ENCODE data around the gene FGD5.

- TF ChIP-seq, protein P1, sequence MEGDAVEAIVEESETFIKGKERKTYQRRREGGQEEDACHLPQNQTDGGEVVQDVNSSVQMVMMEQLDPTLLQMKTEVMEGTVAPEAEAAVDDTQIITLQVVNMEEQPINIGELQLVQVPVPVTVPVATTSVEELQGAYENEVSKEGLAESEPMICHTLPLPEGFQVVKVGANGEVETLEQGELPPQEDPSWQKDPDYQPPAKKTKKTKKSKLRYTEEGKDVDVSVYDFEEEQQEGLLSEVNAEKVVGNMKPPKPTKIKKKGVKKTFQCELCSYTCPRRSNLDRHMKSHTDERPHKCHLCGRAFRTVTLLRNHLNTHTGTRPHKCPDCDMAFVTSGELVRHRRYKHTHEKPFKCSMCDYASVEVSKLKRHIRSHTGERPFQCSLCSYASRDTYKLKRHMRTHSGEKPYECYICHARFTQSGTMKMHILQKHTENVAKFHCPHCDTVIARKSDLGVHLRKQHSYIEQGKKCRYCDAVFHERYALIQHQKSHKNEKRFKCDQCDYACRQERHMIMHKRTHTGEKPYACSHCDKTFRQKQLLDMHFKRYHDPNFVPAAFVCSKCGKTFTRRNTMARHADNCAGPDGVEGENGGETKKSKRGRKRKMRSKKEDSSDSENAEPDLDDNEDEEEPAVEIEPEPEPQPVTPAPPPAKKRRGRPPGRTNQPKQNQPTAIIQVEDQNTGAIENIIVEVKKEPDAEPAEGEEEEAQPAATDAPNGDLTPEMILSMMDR (IDR thresholded peaks at IDR 0.05), result no peak
- no peak for TF ChIP-seq EZH2phosphoT487 (IDR thresholded peaks at IDR 0.05)
- no peak for TF ChIP-seq EZH2 (IDR thresholded peaks at IDR 0.05)
Measured at GRCh38 chr3:14862303-14862660, 43.5 kb downstream of the FGD5 start.

All from neural progenitor cell (in vitro differentiated cells).